Liver (tissue), 9 donors: ENCODE data around the gene RPL10L. TPM values are rescaled to one million over a fixed set of nuclear protein-coding genes. Genes with fewer than 3 reads are reported as not detected.

ENCODE experiments used
- DNase-seq: peaks from one replicate; pipeline ENCODE4 v3.0.0-alpha.2; 2017; ENCODE audit warnings: low spot score
- H3K27ac ChIP-seq, 2 donors: one replicate each; pipeline ENCODE4 v1.7.0; 2013; ENCODE audit warnings: inconsistent platforms in 2 of 2, low read length in 2 of 2, control low read depth in 1 of 2, low read depth in 1 of 2, mild to moderate bottlenecking in 1 of 2
- H3K27me3 ChIP-seq, 4 donors: one replicate each; pipeline versions ENCODE4 v1.6.1 to v1.7.0; 2013; ENCODE audit warnings: low read length in 3 of 4, inconsistent platforms in 1 of 4, mild to moderate bottlenecking in 1 of 4, moderate library complexity in 1 of 4; ENCODE audit not compliant: control insufficient read depth in 4 of 4, insufficient read depth in 4 of 4
- H3K36me3 ChIP-seq, 4 donors: one replicate each; pipeline versions ENCODE4 v1.6.1 to v1.7.0; 2013; ENCODE audit warnings: low read length in 3 of 4, mild to moderate bottlenecking in 3 of 4, low read depth in 1 of 4, moderate library complexity in 1 of 4; ENCODE audit not compliant: control insufficient read depth in 4 of 4, insufficient read depth in 3 of 4
- H3K4me1 ChIP-seq, 4 donors: one replicate each; pipeline versions ENCODE4 v1.6.1 to v1.7.0; 2013; ENCODE audit warnings: low read length in 3 of 4, mild to moderate bottlenecking in 3 of 4, moderate library complexity in 1 of 4; ENCODE audit not compliant: control insufficient read depth in 4 of 4, insufficient read depth in 4 of 4
- H3K4me3 ChIP-seq, 3 donors: one replicate each; pipeline versions ENCODE4 v1.6.1 to v1.7.0; 2013; ENCODE audit warnings: low read length in 3 of 3, control low read depth in 1 of 3, low read depth in 1 of 3, mild to moderate bottlenecking in 1 of 3
- H3K9ac ChIP-seq, 2 donors: one replicate each; pipeline ENCODE4 v1.7.0; 2013; ENCODE audit warnings: low read length in 2 of 2, mild to moderate bottlenecking in 2 of 2, moderate library complexity in 2 of 2, control low read depth in 1 of 2, low read depth in 1 of 2
- H3K9me3 ChIP-seq, 4 donors: one replicate each; pipeline versions ENCODE4 v1.6.1 to v1.7.0; 2013; ENCODE audit warnings: low read length in 3 of 4; ENCODE audit not compliant: control insufficient read depth in 4 of 4
- ATF3 ChIP-seq: IDR thresholded peaks from 2 replicates; pipeline ENCODE4 v1.6.1; 2016; ENCODE audit warnings: antibody characterized with exemption
- CTCF ChIP-seq: fragments of 150-350 bp; IDR thresholded peaks from 2 replicates; pipeline ENCODE4 v1.5.1; 2017; ENCODE audit warnings: improper control_type of control experiment, low read depth, low read length; ENCODE audit not compliant: missing input control
- EGR1 ChIP-seq, 2 donors: IDR thresholded peaks; 2 replicates each; pipeline ENCODE4 v1.6.1; 2016 to 2018; ENCODE audit warnings: antibody characterized with exemption in 2 of 2, low read depth in 2 of 2
- FOXA1 ChIP-seq: IDR thresholded peaks from 2 replicates; pipeline ENCODE4 v1.6.1; 2016; ENCODE audit warnings: antibody characterized with exemption
- FOXA2 ChIP-seq: IDR thresholded peaks from 2 replicates; pipeline ENCODE4 v1.6.1; 2016; ENCODE audit warnings: antibody characterized with exemption
- GABPA ChIP-seq, 2 donors: IDR thresholded peaks in 1 of 2; conservative IDR thresholded peaks in 1 of 2; 2 replicates each; pipeline ENCODE4 v1.6.1; 2016; ENCODE audit warnings: antibody characterized with exemption in 2 of 2, mild to moderate bottlenecking in 1 of 2, moderate library complexity in 1 of 2
- HNF4G ChIP-seq: IDR thresholded peaks from 2 replicates; pipeline ENCODE4 v1.6.1; 2016; ENCODE audit warnings: antibody characterized with exemption
- MAX ChIP-seq: IDR thresholded peaks from 2 replicates; pipeline ENCODE4 v1.6.1; 2016; ENCODE audit warnings: antibody characterized with exemption
- NR2F2 ChIP-seq: IDR thresholded peaks from 2 replicates; pipeline ENCODE4 v1.6.1; 2016; ENCODE audit warnings: antibody characterized with exemption
- RAD21 ChIP-seq, 2 donors: IDR thresholded peaks; 2 replicates each; pipeline ENCODE4 v1.6.1; 2016; ENCODE audit warnings: antibody characterized with exemption in 2 of 2, mild to moderate bottlenecking in 2 of 2
- REST ChIP-seq: IDR thresholded peaks from 2 replicates; pipeline ENCODE4 v1.6.1; 2016; ENCODE audit warnings: antibody characterized with exemption, mild to moderate bottlenecking
- SP1 ChIP-seq: IDR thresholded peaks from 2 replicates; pipeline ENCODE4 v1.6.1; 2018; ENCODE audit warnings: antibody characterized with exemption, mild to moderate bottlenecking
- TAF1 ChIP-seq: conservative IDR thresholded peaks from 2 replicates; pipeline ENCODE4 v1.6.1; 2016; ENCODE audit warnings: antibody characterized with exemption, mild to moderate bottlenecking
- WGBS: extraction: QIAGEN DNeasy Blood & Tissue Kit; methylation state at CpG from one replicate; pipeline ENCODE4 v1.1.7; 2013; 5-methylcytosine and 5-hydroxymethylcytosine counted together
- polyA plus RNA-seq, 2 donors: library from polyadenylated mRNA; stranded (reverse) in 1 of 2; unstranded in 1 of 2; fragments of 200-250 nt in 1 of 2; fragments of >200 nt in 1 of 2; fragmentation: Nextera tagmentation in 1 of 2; extraction: Ambion mirVana in 1 of 2; gene quantifications; one replicate each; pipeline versions ENCODE4 v1.2.1 to v1.2.3, GENCODE V29; 2013 to 2015
- total RNA-seq, 2 donors: library from RNA; depleted of rRNA; stranded (reverse); fragments of >200 nt; gene quantifications; one replicate each; pipeline ENCODE4 v1.2.3, GENCODE V29; 2014
- donor health status: healthy.
- donor health status: healthy.
- donor health status: healthy.
- donor health status: healthy.
- donor health status: healthy.

The RPL10L gene
- not detected for total RNA-seq
- polyA plus RNA-seq, result not detected

GRCh38 chr14:46651526-46652144 lies at the start of gene RPL10L:
RPL10L (minus strand) TSS chr14:46651781; CDS start chr14:46651736, 45 bp downstream.
- 88% methylated on average over 36 of the region's 36 CpGs for WGBS
- H3K27ac ChIP-seq, result no peak within 1 kb of the TSS
- no peak for DNase-seq

GRCh38 chr14:46691819-46692218 lies 40.2 kb upstream of the RPL10L start:
- H3K27ac ChIP-seq, result no peak overlapping the region
- TF ChIP-seq HNF4G (no peak), MAX (no peak), FOXA1 (no peak), EGR1 (IDR thresholded peaks at IDR 0.05; ENCODE audit: low read depth in 2 of 2) (no peak), ATF3 (no peak), SP1 (no peak), TAF1 (no peak), GABPA (IDR thresholded peaks at IDR 0.05 in 1 of 2, conservative IDR thresholded peaks at IDR 0.05 in 1 of 2) (no peak), CTCF (no peak), FOXA2 (no peak)
- no peaks in the 10 kb centered on the region for H3K36me3 ChIP-seq
- H3K27me3 ChIP-seq, result no peaks in the 10 kb centered on the region
- no peak overlapping the region for H3K4me3 ChIP-seq
- WGBS, result 86% methylated on average over 3 of the region's 3 CpGs
- no peaks in the 10 kb centered on the region for H3K4me1 ChIP-seq
- no peak for DNase-seq
- no peaks in the 10 kb centered on the region for H3K9me3 ChIP-seq
- no peak overlapping the region for H3K9ac ChIP-seq

More at GRCh38 chr14:46651526-46652144, at the start of gene RPL10L:
- H3K4me3 ChIP-seq, result no peak within 1 kb of the TSS
- no peaks in the 10 kb centered on the region for H3K4me1 ChIP-seq
- TF ChIP-seq RAD21 (IDR thresholded peaks at IDR 0.05) (no peak), HNF4G (no peak), MAX (no peak), REST (no peak), CTCF (no peak), TAF1 (no peak), NR2F2 (no peak)
- no peaks in the 10 kb centered on the region for H3K9me3 ChIP-seq
- no peaks in the 10 kb centered on the region for H3K36me3 ChIP-seq
- no peak within 1 kb of the TSS for H3K9ac ChIP-seq
- no peaks in the 10 kb centered on the region for H3K27me3 ChIP-seq
